ENCODE data around the gene CELF2.

The CELF2 gene

GRCh38 chr10:11326241-11326640 lies 308.6 kb downstream of the CELF2 start:
- no peak for DNase-seq (ENCODE audit: low read depth in 2 of 2)

GRCh38 chr10:11326913-11327616 lies 309.4 kb downstream of the CELF2 start:
- no peak for DNase-seq (ENCODE audit: low read depth in 2 of 2)

- no peak for DNase-seq (ENCODE audit: low read depth in 2 of 2)
Measured at GRCh38 chr10:11328264-11329061, 310.8 kb downstream of the CELF2 start.

DNA sequence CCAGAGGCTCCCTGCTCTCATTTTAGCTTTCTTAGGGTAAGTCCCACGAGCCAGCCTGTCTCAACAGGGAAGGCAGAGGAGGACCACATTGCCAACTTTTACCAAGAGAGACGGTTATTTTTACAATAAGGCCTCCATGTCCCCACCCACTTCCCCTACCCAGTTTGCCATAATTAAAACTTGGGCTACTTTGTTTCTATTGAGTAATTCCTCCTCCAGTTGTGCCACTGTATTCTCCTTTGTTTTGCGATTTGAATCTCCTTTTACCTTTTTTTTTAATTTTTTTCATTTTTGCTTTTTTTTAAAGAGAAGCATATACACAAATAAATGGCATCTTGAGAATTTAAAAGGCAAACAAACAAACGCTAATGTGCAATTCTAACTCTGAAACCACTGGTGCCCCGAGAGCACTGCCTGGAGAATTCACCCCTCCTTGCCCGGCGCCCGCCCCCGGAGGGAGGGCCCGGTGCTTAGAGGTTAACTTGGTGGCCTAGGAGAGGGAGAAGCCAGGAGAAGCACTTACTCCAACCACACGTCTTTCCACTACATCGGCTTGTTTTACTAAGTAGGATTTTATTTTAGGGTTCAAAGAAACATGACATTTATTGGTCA lies 311.5 kb downstream of the CELF2 start:
- no peak for DNase-seq (ENCODE audit: low read depth in 2 of 2)

DNA sequence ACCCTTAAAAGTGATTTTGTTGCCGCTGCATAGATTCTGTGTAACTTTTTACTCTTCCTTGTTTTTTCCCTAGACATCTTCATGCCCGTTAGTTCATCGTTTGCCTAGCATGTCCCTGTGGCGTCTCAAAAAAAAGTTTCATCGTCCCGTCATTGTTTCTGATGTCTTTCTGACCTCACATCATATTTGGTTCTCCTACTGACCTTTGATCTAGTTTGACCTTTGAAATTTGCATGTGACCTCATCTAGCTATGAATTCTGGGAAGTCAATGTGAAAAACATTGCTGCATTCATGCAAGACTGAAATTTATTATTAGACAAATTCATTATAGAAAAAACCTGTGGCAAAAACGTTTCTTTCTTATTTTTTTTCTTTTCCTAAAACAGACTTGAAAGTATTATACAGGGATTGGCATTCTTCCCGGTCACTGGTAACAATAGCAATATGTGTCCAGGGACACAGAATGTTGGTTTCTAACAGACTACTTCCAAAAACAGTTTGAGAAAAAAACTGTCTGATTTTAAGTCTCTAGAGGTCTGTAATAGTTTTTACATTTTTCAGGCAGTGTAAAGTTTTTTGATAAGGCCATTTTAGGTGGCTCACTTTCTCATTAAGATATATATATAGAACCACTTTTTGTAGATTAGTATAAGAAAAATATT lies 312.8 kb downstream of the CELF2 start:
- no peak for DNase-seq (ENCODE audit: low read depth in 2 of 2)

- no peak for DNase-seq (ENCODE audit: low read depth in 2 of 2)
Measured at GRCh38 chr10:11331046-11331577, 313.4 kb downstream of the CELF2 start.

- DNase-seq (ENCODE audit: low read depth in 2 of 2) = no peak
Measured at GRCh38 chr10:11331726-11332125, 314.1 kb downstream of the CELF2 start.

GRCh38 chr10:11332846-11333245 lies 315.2 kb downstream of the CELF2 start:
- no peak for DNase-seq (ENCODE audit: low read depth in 2 of 2)

DNA sequence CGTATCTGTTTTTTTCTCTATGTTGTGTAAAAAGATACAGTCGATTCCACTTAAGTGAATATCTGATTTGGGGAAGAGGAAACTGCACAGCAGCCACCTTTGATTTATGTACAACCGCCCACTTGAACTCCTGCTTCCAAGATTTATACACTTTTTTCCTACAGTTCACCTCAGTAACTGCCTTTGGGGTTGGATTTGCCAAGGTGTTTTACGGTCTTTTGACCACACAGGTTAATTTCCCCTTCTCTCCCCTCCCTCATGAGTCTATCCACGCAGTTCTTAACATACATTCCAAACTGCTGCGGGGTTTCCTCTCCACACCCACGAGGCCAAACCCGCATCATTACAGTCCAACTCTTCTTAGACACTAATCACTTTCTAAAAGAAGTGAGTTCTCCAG lies 316.8 kb downstream of the CELF2 start:
- no peak for DNase-seq (ENCODE audit: low read depth in 2 of 2)

DNA sequence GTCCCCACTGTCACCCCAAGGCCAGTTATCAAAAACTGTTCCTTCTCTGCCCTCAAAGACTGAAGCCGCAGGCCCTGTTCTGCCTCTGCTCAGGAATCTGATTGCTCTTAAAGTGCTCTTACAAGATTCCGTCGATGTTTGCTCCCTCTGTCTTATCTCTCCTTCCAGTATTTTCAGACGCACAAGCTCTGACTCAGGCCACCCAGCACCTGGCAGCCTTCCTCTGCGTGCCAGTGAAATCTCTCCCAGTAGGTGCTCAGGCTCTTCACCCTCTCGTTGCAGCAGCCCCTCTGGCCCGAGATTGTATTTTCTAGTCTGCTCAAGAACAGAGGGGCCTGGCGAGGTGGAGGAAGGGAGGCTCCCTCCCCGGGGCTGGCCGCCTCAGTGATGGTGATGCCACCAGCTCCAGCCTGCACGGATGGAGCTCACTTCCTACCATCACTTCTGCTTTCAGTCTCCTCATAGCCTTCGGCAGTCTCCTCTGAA lies 317.5 kb downstream of the CELF2 start:
- DNase-seq (ENCODE audit: low read depth in 2 of 2) = no peak

DNA sequence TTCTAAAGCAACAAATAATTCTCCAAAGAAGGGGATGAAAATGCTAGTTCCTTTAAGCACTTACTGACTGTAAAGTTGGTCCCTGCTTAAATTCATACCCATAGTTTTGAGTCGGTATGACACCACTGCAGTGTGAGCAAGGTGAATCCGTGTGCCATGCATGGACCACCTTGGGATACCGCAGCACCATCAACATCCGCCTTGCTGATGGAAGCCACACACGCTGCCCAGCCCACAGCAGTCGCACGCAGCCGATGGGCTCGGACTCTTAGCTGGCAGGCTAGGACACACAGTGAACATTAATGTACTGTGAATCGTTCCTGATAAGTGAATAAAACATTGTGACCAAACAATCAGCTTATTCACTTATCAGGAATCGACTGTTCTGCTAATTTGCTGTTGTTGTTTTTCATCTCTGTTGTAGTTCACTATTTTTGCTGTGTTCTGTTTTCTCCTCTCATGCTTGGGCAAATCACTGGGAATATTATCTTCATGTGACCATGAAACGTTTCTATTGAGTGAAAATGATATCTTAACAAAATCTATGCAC lies 318.3 kb downstream of the CELF2 start:
- no peak for DNase-seq (ENCODE audit: low read depth in 2 of 2)

DNA sequence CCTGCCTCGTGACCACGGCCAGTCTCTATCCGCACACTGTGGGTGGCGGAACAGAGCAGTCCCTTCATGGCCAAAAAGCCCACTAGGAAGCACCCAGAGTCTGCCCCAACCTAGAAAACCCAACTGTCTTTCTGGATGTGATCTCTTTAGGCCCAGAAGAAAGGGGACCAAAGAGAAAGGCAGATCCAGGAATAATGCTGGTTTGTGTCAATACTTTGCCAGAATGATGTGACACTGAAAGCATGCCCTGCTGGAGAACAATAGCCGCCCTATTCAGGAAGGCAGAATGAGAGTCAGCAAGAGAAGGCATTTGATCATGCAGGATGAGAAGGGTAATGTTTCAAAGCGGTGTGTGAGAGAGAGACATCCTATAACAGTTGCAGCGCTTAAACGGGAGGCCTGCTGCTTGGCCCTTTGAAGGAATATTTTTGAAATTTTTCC lies 319.1 kb downstream of the CELF2 start:
- no peak for DNase-seq (ENCODE audit: low read depth in 2 of 2)

- DNase-seq (ENCODE audit: low read depth in 2 of 2) = no peak
Measured at GRCh38 chr10:11337516-11337915, 319.8 kb downstream of the CELF2 start.

- DNase-seq (ENCODE audit: low read depth in 2 of 2) = no peak
Measured at GRCh38 chr10:11338160-11338844, 320.6 kb downstream of the CELF2 start.

- no peak for DNase-seq (ENCODE audit: low read depth in 2 of 2)
Measured at GRCh38 chr10:11339013-11339412, 321.3 kb downstream of the CELF2 start.

- DNase-seq (ENCODE audit: low read depth in 2 of 2) = no peak
Measured at GRCh38 chr10:11339660-11340059, 322.0 kb downstream of the CELF2 start.

DNA sequence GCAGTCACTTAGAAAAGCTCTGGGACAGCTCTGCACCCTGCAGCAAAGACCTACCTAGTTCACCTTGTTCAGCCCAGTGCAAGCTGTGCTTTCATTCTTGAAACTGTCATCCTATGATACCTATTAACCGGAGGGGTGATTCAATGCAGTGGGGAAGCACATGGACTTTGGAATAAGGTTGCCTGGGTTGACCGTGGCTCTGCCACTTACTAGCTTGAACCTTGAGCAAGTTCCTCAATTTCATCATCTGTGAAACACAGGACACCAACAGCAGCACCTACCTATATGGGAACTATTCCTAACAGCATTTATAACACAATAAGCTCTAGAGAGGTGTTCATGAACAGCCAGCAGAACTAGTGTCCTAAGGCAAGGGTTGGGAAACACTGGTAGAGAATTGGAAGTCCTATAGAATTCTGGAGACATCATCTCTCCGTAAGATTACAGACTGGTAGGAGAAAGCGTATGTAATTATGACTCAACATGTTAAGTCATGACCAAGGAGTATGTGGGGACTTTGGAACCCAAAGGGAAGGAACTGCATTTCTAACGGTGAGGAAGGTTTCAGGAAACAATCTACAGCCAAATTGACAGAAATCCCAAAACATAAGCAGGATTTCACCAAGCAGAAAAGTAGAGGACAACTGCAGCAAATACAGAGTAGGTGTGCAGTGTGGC lies 323.8 kb downstream of the CELF2 start:
- no peak for DNase-seq (ENCODE audit: low read depth in 2 of 2)

DNA sequence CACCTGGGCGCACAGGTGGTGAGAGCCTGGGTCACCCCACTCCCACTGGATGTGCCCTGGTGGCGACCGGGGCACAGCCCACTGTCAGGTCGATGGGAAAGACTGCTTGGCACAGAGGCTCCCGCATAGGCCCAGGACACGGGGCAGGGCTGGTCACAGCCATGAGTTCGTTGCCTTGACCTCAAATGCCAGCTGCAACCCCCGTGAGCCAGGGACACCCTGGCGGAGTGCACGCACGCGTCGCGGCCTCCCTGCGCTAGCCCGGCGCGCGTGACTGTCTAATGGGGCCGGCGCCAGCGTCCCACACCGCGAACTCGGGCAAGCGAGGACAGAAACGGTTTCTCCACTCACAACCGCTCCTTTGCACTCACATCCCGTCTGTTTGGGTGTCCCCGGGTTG lies 326.4 kb downstream of the CELF2 start:
- no peak for DNase-seq (ENCODE audit: low read depth in 2 of 2)

GRCh38 chr10:11344550-11344949 lies 326.9 kb downstream of the CELF2 start:
- DNase-seq (ENCODE audit: low read depth in 2 of 2) = no peak
